ENCODE data around the gene ETV1.

GRCh38 chr7:14016950-14017349 is 27.5 kb upstream of the ETV1 start:
- TF ChIP-seq CTCF (IDR thresholded peaks at IDR 0.05) = no peak
- no peak for TF ChIP-seq POLR2A (IDR thresholded peaks at IDR 0.05)

Data from lower leg skin (tissue), 3 donors.